NT2/D1 (cell line): Measurements from ENCODE around the gene PINK1.
"Not testable (repeated sequence)": the region's sequence is repeated elsewhere in the genome, so short reads cannot be mapped to it uniquely, and the experiment has no call there.

Experiments
- DNase-seq: peaks from one replicate; pipeline ENCODE4 v3.0.0-alpha.2; 2011; ENCODE audit warnings: low read depth, low spot score
- H3K27me3 ChIP-seq: 2 replicates; pipeline ENCODE4 v1.6.0; 2011; ENCODE audit warnings: mild to moderate bottlenecking; ENCODE audit not compliant: insufficient read length, insufficient read depth
- H3K36me3 ChIP-seq: 2 replicates; pipeline ENCODE4 v1.6.1; 2011; ENCODE audit warnings: mild to moderate bottlenecking, low read length, mixed read lengths; ENCODE audit not compliant: insufficient read depth, insufficient read length
- H3K4me1 ChIP-seq: 2 replicates; pipeline ENCODE4 v1.5.1; 2011; ENCODE audit not compliant: insufficient read depth, insufficient read length
- H3K4me3 ChIP-seq: 2 replicates; pipeline ENCODE4 v1.5.1; 2011; ENCODE audit warnings: low read depth; ENCODE audit not compliant: insufficient read length
- H3K9ac ChIP-seq: 2 replicates; pipeline ENCODE4 v1.6.0; 2011; ENCODE audit warnings: low read depth; ENCODE audit not compliant: insufficient read length
- H3K9me3 ChIP-seq: 2 replicates; pipeline ENCODE4 v1.5.1; 2011; ENCODE audit warnings: mild to moderate bottlenecking, low read length; ENCODE audit not compliant: insufficient read depth
- SUZ12 ChIP-seq: IDR thresholded peaks from 2 replicates; pipeline ENCODE4 v1.6.1; 2011; ENCODE audit not compliant: insufficient read length, insufficient read depth; ENCODE audit errors: extremely low read depth
- YY1 ChIP-seq: IDR thresholded peaks from 2 replicates; pipeline ENCODE4 v1.6.1; 2011; ENCODE audit not compliant: insufficient read length, insufficient read depth
- ZNF274 ChIP-seq: IDR thresholded peaks from 2 replicates; pipeline ENCODE4 v1.6.1; 2011; ENCODE audit warnings: mild to moderate bottlenecking, low read depth, low read length

Gene PINK1

GRCh38 chr1:20602851-20603450, 30.3 kb upstream of the PINK1 start:
- Histone ChIP-seq H3K4me1 (no peaks in the 10 kb centered on the region), H3K36me3 (no peaks in the 10 kb centered on the region), H3K9ac (no peak overlapping the region), H3K4me3 (no peak overlapping the region), H3K9me3 (0 out of 2 replicates have a peak, but pooled peaks cover 9% of the 10 kb centered on the region), H3K27me3 (no peaks in the 10 kb centered on the region)
- DNase-seq: no peak
- TF ChIP-seq ZNF274: no peak
- TF ChIP-seq SUZ12: no peak
- no peak for TF ChIP-seq YY1

- no peak for DNase-seq
- H3K4me1 ChIP-seq: no peaks in the 10 kb centered on the region
These were observed 29.5 kb upstream of the PINK1 start for GRCh38 chr1:20603504-20604464.

DNA sequence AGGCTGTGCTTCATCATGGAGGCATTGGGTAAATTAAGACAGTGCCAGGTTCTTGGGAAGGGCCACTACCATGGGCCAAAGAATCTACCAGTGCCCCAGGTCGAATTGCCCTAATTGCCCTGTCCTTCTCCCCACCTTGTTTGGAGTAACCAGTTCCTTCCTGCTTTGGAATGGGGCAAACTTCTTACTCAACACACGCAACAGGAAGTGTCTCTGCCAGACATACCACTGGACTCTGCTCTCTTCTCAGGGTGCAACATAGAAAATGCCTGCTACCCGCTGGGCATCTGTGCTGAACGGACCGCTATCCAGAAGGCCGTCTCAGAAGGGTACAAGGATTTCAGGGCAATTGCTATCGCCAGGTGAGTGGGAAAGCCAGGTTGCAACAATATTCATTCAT, 28.6 kb upstream of the PINK1 start:
- Histone ChIP-seq H3K4me3 (no peak overlapping the region), H3K4me1 (peaks cover 3% of the 10 kb centered on the region), H3K9ac (no peak overlapping the region), H3K27me3 (no peaks in the 10 kb centered on the region), H3K36me3 (no peaks in the 10 kb centered on the region), H3K9me3 (0 out of 2 replicates have a peak, but pooled peaks cover 9% of the 10 kb centered on the region)
- no peak for TF ChIP-seq SUZ12
- TF ChIP-seq YY1: no peak
- no peak for TF ChIP-seq ZNF274
- no peak for DNase-seq

More at GRCh38 chr1:20603504-20604464, 29.5 kb upstream of the PINK1 start:
- no peak for TF ChIP-seq YY1
- TF ChIP-seq SUZ12: no peak
- TF ChIP-seq ZNF274: no peak
- Histone ChIP-seq H3K9ac (no peak overlapping the region), H3K27me3 (no peaks in the 10 kb centered on the region), H3K4me3 (no peak overlapping the region), H3K36me3 (no peaks in the 10 kb centered on the region), H3K9me3 (0 out of 2 replicates have a peak, but pooled peaks cover 9% of the 10 kb centered on the region)

DNA sequence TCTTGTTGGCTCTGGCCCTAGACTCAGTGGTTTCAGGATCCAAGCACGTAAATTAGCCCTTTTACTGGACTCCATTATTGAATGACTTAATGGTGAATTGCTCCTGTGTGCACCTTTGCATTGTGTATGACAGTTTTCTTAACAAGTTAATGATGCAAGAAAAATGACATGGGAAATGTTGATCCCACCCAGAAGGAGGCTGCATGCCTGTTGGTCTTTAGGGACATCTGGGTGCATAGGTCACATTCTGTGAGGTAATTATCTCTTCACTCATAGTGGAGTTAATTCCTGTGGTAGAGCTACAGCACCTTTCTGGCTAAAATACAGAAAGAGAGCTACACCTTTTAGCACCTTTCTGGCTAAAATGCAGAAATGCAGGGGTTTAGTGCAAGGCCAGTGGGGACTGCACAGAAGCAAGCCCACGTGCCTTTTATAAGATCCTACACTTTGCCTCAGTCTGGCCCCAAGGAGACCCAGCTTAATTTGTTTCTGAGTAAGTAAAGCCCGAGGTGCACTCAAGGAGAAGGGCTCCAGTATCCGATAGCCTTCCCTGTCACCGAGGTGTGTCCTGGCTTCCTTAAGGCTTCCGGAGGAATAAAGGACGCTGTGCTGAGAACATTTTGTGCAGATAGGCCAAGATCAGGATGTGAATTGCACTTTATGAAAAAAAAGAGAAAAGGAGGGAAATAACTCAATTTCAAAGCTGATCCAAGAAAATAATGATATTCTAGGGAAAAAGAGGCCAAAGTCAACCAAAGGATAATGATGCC, 26.3 kb upstream of the PINK1 start:
- not testable (repeated sequence) for H3K36me3 ChIP-seq, H3K4me3 ChIP-seq, H3K4me1 ChIP-seq, H3K9me3 ChIP-seq, H3K27me3 ChIP-seq, H3K9ac ChIP-seq, DNase-seq

GRCh38 chr1:20609541-20609940, 23.7 kb upstream of the PINK1 start:
- peaks cover 8% of the 10 kb centered on the region for H3K4me1 ChIP-seq
- TF ChIP-seq YY1 (no peak), ZNF274 (no peak), SUZ12 (no peak)
- H3K9ac ChIP-seq: no peak overlapping the region
- no peaks in the 10 kb centered on the region for H3K9me3 ChIP-seq
- no peaks in the 10 kb centered on the region for H3K27me3 ChIP-seq
- no peaks in the 10 kb centered on the region for H3K36me3 ChIP-seq
- H3K4me3 ChIP-seq: no peak overlapping the region
- DNase-seq: no peak

GRCh38 chr1:20610970-20611369, 22.3 kb upstream of the PINK1 start:
- Histone ChIP-seq H3K36me3 (no peaks in the 10 kb centered on the region), H3K9ac (no peak overlapping the region)
- TF ChIP-seq ZNF274 (no peak), YY1 (no peak), SUZ12 (no peak)

GRCh38 chr1:20611652-20612051, 21.6 kb upstream of the PINK1 start:
- Histone ChIP-seq H3K4me3 (no peak overlapping the region), H3K36me3 (no peaks in the 10 kb centered on the region), H3K27me3 (no peaks in the 10 kb centered on the region), H3K9ac (no peak overlapping the region), H3K9me3 (no peaks in the 10 kb centered on the region), H3K4me1 (peaks cover 8% of the 10 kb centered on the region)
- TF ChIP-seq SUZ12: no peak
- TF ChIP-seq ZNF274: no peak
- TF ChIP-seq YY1: no peak
- no peak for DNase-seq

More at GRCh38 chr1:20610970-20611369, 22.3 kb upstream of the PINK1 start:
- DNase-seq: no peak
- Histone ChIP-seq H3K4me3 (no peak overlapping the region), H3K9me3 (no peaks in the 10 kb centered on the region), H3K4me1 (peaks cover 8% of the 10 kb centered on the region), H3K27me3 (no peaks in the 10 kb centered on the region)
